DLD1 (cell line): ENCODE results near the gene PSG1.
"Not testable (repeated sequence)": the region's sequence is repeated elsewhere in the genome, so short reads cannot be mapped to it uniquely, and the experiment has no call there.

Source experiments
- in situ Hi-C: cut with HindIII; loops from 2 replicates; pipeline ENCODE4 v1.10.0; 2017; ENCODE audit warnings: low sequenced_read_pairs

PSG1 gene

GRCh38 chr19:42882010-42882409 is 2.5 kb upstream of the PSG1 start:
- in situ Hi-C loops, result not testable (repeated sequence)

DNA sequence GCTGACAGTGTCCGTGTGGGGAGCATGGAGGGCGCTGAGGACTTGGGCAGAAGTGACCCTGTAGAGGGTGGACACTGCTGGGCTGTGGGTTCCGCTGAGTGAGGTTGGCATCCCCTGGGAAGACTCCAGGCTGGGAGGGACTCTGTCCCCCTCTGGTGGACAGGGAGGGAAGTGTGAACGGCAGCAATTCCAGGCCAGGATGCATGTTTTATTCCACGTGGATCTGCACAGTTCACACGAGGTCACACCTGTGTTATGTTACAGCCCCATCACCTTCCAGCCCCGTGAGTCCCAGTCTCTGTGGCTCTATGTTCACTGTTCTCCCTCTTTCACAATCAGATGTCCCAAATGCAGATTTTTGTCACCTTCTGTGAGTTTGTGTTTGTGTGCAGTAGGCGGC is 1.8 kb upstream of the PSG1 start:
- in situ Hi-C loops, result not testable (repeated sequence)

DNA sequence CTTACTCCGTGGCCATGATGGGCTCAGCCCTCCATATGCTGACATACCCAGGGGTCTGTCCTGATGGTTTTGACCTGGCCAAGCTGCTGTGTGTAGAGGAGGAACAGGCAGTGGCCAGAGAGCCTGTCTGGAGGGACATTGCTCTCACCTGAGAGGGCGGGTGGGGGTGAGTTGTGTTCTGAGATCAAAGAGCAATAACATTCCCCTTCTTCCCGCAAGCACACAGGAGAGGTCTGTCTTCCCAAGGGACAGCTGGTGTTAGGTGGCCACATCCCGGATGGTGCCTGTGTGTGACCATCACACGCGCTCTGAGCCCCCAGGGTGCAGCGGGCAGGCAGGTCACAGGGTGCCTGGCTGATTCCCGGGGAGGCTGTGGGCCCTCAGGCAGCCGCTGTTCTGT is 1.1 kb upstream of the PSG1 start:
- in situ Hi-C loops, result not testable (repeated sequence)

DNA sequence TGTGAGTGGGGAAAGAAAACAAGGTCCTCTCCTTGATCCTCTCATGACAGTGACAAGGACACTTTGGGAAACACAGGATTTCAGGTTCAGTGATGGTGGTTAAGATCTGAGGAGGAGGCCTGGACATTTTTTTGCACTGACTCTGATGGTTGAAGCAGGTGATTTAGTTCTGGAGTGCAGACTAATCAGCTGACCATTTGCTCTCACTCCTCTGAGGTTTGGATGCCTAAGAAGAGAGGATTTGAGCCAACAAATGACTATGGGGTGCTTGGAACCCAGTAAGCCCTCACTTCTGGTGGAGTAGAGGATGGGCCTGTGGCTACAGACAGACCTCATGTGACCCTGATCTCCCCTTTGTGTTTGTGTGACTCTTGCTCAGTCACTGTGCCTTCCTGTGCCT is 2.9 kb downstream of the PSG1 start:
- in situ Hi-C loops, result not testable (repeated sequence)

- in situ Hi-C loops, result not testable (repeated sequence)
Measured at GRCh38 chr19:42875881-42876280, 3.6 kb downstream of the PSG1 start.

DNA sequence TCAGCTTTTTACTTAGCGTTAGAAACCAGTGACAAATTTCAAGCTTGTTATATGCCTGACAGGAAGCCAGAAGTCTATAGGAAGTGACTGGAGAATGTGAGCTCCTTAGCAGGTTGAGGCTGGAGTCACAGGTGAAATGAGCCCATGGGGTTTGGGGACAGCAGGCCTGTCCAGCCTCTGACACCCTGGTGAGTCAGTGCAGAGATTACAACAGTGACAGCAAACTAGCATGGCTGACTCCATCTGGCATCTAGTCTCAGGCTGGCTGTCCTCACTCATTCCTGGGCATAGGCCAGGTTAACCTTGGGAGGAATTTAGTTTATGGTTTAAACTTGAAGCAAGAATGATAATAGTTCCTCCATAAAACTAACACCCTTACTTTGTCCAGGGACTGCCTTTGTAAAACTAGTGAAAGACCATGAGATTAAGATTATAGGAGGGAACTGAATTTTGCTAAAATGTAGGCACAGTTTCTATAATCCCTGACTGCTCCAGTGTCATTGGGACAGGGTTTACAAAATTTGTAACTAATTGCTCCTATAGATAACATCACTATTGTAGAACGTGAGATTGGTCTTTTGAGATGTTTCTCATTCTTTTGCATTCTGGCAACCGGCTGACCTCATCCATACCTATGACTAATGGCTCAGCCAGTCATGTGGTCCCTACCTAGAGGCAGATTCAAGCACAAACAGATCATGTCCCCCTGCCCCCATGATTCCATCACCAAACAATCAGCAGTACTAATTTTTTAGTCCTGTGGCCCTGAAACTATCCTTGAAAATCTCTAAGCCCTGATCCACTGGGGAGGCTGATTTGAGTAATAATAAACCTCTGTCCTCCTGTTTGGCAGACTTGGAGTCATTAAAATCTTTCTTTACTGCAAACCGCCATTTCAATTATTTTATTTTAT is 4.4 kb downstream of the PSG1 start:
- in situ Hi-C loops, result not testable (repeated sequence)

GRCh38 chr19:42874136-42874535 is 5.4 kb downstream of the PSG1 start:
- in situ Hi-C loops, result not testable (repeated sequence)

DNA sequence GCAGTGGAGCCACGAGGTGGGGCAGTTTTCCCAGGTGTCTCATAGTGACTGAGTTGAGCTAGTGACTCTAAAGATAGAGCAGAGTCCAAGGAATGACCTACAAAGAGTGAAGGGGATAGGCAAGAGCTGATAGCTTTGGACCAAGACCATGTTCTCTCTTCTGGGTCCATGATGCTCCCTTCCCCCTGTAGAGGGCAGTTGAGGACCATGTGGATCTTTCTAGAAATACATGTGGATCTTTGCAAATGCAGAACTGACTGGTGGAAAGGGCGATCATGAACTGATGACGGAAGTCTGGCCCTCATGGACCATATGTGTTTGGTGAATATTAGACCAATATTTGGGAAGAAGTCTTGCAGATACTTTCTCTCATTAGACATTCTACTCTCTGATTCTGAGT is 6.9 kb downstream of the PSG1 start:
- in situ Hi-C loops, result no loop called here

DNA sequence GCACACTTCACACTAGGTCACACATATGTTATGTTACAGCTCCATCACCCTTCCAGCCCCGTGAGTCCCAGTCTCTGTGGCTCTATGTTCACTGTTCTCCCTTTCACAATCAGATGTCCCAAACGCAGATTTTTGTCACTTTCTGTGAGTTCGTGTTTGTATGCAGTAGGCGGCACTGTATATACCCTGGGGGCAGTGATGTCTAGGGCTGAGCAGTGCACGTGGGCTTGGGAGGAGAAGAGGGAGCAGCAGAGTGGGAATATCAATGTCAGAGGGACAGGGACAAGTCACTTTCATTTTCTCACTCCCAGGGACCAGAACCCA is 22.0 kb downstream of the PSG1 start:
- in situ Hi-C loops, result no loop called here

DNA sequence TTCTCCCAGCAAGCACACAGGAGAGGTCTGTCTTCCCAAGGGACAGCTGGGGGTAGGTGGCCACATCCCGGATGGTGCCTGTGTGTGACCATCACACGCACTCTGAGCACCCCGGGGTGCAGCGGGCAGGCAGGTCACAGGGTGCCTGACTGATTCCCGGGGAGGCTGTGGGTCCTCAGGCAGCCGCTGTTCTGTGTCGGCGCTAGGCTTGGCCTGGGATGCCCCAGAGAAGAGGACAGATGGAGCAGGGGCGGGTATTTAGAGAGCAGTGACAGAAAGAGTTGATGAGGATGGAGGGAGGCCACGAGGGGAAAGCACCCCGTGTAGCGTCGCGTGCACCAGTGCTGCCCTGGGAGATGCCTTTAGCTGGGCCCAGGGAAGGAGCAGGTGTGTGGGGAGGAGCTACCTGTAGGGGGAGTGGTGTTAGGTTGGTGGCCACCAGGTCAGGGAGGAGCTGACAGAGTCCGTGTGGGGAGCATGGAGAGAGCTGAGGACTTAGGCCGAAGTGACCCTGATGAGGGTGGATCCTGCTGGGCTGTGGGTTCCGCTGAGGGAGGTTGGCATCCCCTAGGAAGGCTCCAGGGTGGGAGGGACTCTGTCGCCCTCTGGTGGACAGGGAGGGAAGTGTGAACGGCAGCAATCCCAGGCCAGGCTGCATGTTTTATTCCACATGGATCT is 22.5 kb downstream of the PSG1 start:
- in situ Hi-C loops, result not testable (repeated sequence)

DNA sequence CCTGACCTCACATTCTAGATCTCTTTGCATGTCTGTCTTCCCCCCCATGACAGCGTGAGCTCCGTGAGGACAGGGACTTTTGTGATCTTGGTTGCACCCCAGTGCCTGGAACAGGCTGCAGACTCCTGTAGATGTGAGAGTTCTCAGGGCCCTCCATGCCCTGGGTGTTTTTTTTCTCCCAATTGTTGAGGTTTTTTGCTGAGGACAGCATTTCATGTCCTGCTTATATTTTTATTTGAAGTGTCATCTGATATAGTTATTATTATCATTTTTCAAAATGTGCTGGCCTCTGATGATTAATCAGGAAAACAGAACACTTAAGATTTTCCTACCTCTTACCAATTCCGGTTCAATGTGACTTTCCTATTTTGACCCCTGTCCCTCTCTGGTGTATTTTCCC is 24.8 kb downstream of the PSG1 start:
- in situ Hi-C loops, result not testable (repeated sequence)

GRCh38 chr19:42853231-42853630 is 26.3 kb downstream of the PSG1 start:
- in situ Hi-C loops, result not testable (repeated sequence)

GRCh38 chr19:42852821-42853220 is 26.7 kb downstream of the PSG1 start:
- in situ Hi-C loops, result not testable (repeated sequence)

- in situ Hi-C loops, result not testable (repeated sequence)
Measured at GRCh38 chr19:42851718-42852280, 27.7 kb downstream of the PSG1 start.

- in situ Hi-C loops, result no loop called here
Measured at GRCh38 chr19:42850981-42851717, 28.4 kb downstream of the PSG1 start.

- in situ Hi-C loops, result no loop called here
Measured at GRCh38 chr19:42846597-42846996, 32.9 kb downstream of the PSG1 start.

DNA sequence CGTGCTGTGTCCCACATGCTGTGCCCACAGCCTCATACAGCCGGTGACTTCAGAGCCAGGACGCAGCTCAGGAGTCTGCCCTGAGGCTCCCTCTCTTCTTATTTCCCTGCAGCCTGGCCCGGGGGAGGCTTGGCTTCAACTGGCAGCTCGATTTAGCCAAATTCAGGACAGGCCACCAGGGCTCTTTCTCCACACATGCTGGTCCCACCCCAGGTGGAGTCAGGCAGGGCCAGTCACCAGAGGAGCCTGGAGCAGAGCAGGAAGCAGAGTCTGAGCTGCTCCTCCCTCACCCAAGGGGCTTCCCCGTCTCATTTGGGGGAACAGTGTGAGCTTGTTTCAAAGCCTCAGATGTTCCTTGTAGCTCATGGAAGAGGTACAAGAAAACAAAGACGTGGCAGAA is 35.9 kb downstream of the PSG1 start:
- in situ Hi-C loops, result not testable (repeated sequence)

- in situ Hi-C loops, result not testable (repeated sequence)
Measured at GRCh38 chr19:42832746-42833442, 46.6 kb downstream of the PSG1 start.

- in situ Hi-C loops, result not testable (repeated sequence)
Measured at GRCh38 chr19:42832023-42832680, 47.4 kb downstream of the PSG1 start.
